Measurements from ENCODE around the gene BCCIP. TPM values are rescaled to one million over a fixed set of nuclear protein-coding genes. Genes with fewer than 3 reads are reported as not detected.

Gene BCCIP
- total RNA-seq, 1 donor from 2014 or later = 50.9 TPM

- H3K4me3 Mint-ChIP-seq (ENCODE audit: unreplicated experiment) = no peak overlapping the region
- TF ChIP-seq, protein P1, sequence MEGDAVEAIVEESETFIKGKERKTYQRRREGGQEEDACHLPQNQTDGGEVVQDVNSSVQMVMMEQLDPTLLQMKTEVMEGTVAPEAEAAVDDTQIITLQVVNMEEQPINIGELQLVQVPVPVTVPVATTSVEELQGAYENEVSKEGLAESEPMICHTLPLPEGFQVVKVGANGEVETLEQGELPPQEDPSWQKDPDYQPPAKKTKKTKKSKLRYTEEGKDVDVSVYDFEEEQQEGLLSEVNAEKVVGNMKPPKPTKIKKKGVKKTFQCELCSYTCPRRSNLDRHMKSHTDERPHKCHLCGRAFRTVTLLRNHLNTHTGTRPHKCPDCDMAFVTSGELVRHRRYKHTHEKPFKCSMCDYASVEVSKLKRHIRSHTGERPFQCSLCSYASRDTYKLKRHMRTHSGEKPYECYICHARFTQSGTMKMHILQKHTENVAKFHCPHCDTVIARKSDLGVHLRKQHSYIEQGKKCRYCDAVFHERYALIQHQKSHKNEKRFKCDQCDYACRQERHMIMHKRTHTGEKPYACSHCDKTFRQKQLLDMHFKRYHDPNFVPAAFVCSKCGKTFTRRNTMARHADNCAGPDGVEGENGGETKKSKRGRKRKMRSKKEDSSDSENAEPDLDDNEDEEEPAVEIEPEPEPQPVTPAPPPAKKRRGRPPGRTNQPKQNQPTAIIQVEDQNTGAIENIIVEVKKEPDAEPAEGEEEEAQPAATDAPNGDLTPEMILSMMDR (IDR thresholded peaks at IDR 0.05; ENCODE audit: partially characterized antibody, unreplicated experiment) = no peak
- no peaks in the 10 kb centered on the region for H3K9me3 Mint-ChIP-seq (ENCODE audit: unreplicated experiment)
- no peak overlapping the region for H3K27ac Mint-ChIP-seq (ENCODE audit: unreplicated experiment)
- H3K27me3 Mint-ChIP-seq (ENCODE audit: unreplicated experiment) = no peaks in the 10 kb centered on the region
- H3K36me3 Mint-ChIP-seq (ENCODE audit: unreplicated experiment) = no peaks in the 10 kb centered on the region
- peaks cover 3% of the 10 kb centered on the region for H3K4me1 Mint-ChIP-seq (ENCODE audit: low read depth, unreplicated experiment)
- no peak for DNase-seq
Measured at GRCh38 chr10:125840955-125841354, 17.6 kb downstream of the BCCIP start.

- TF ChIP-seq, protein P1 (IDR thresholded peaks at IDR 0.05; ENCODE audit: partially characterized antibody, unreplicated experiment) = no peak
- Mint-ChIP-seq H3K27ac (ENCODE audit: unreplicated experiment) (no peak overlapping the region), H3K36me3 (ENCODE audit: unreplicated experiment) (no peaks in the 10 kb centered on the region), H3K27me3 (ENCODE audit: unreplicated experiment) (no peaks in the 10 kb centered on the region), H3K9me3 (ENCODE audit: unreplicated experiment) (no peaks in the 10 kb centered on the region), H3K4me1 (ENCODE audit: low read depth, unreplicated experiment) (peaks cover 3% of the 10 kb centered on the region), H3K4me3 (ENCODE audit: unreplicated experiment) (no peak overlapping the region)
- no peak for DNase-seq
Measured at GRCh38 chr10:125843603-125844329, 20.4 kb downstream of the BCCIP start.

DNA sequence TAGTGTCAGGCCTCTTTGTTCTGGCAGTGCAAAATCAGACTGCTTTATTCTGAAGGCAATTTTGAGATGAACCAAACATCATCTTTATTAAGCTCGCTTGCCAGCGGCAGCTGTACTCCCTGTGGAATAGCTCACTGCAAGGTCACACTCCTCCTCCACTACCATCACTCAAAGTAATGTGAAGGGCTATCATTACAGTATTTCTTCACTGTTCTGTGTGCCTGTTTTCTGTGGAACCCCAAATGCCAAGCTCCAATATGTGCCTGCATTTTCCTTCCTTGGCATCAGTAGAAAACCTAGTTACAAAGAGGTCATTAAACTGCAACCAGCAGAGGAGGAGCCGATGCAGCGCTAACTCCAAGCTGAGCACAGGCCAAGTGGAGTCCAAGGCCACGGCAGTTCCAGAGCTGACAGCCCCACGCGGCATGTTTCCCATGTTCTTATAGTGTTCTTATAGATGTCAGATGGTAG is 21.4 kb downstream of the BCCIP start:
- no peak overlapping the region for H3K4me3 Mint-ChIP-seq (ENCODE audit: unreplicated experiment)
- no peaks in the 10 kb centered on the region for H3K27me3 Mint-ChIP-seq (ENCODE audit: unreplicated experiment)
- no peak for DNase-seq
- H3K36me3 Mint-ChIP-seq (ENCODE audit: unreplicated experiment) = no peaks in the 10 kb centered on the region
- H3K27ac Mint-ChIP-seq (ENCODE audit: unreplicated experiment) = no peak overlapping the region
- H3K9me3 Mint-ChIP-seq (ENCODE audit: unreplicated experiment) = no peaks in the 10 kb centered on the region
- peaks cover 3% of the 10 kb centered on the region for H3K4me1 Mint-ChIP-seq (ENCODE audit: low read depth, unreplicated experiment)
- TF ChIP-seq, protein P1 (IDR thresholded peaks at IDR 0.05; ENCODE audit: partially characterized antibody, unreplicated experiment) = no peak

- no peaks in the 10 kb centered on the region for H3K36me3 Mint-ChIP-seq (ENCODE audit: unreplicated experiment)
- no peak overlapping the region for H3K27ac Mint-ChIP-seq (ENCODE audit: unreplicated experiment)
- DNase-seq = no peak
- H3K4me1 Mint-ChIP-seq (ENCODE audit: low read depth, unreplicated experiment) = peaks cover 5% of the 10 kb centered on the region
- TF ChIP-seq, protein P1 (IDR thresholded peaks at IDR 0.05; ENCODE audit: partially characterized antibody, unreplicated experiment) = no peak
- no peaks in the 10 kb centered on the region for H3K9me3 Mint-ChIP-seq (ENCODE audit: unreplicated experiment)
- no peaks in the 10 kb centered on the region for H3K27me3 Mint-ChIP-seq (ENCODE audit: unreplicated experiment)
- H3K4me3 Mint-ChIP-seq (ENCODE audit: unreplicated experiment) = no peak overlapping the region
Measured at GRCh38 chr10:125845617-125846016, 22.3 kb downstream of the BCCIP start.

GRCh38 chr10:125846894-125847293 is 23.5 kb downstream of the BCCIP start:
- DNase-seq = no peak
- TF ChIP-seq, protein P1 (IDR thresholded peaks at IDR 0.05; ENCODE audit: partially characterized antibody, unreplicated experiment) = no peak
- Mint-ChIP-seq H3K27me3 (ENCODE audit: unreplicated experiment) (no peaks in the 10 kb centered on the region), H3K9me3 (ENCODE audit: unreplicated experiment) (no peaks in the 10 kb centered on the region), H3K36me3 (ENCODE audit: unreplicated experiment) (no peaks in the 10 kb centered on the region), H3K4me1 (ENCODE audit: low read depth, unreplicated experiment) (peaks cover 6% of the 10 kb centered on the region), H3K4me3 (ENCODE audit: unreplicated experiment) (no peak overlapping the region), H3K27ac (ENCODE audit: unreplicated experiment) (no peak overlapping the region)
